Activated CD4-positive, CD25-positive, alpha-beta regulatory T cell (primary cell): ENCODE data around the gene PPP1CC.
"Not testable (repeated sequence)": the region's sequence is repeated elsewhere in the genome, so short reads cannot be mapped to it uniquely, and the experiment has no call there.

ENCODE experiments used
- DNase-seq, 4 experiments: peaks; one replicate each; lab custom pipeline; 2025; lab: John Stamatoyannopoulos, UW

Gene PPP1CC

GRCh38 chr12:110742718-110743570 is at the start of gene PPP1CC:
TSS of gene PPP1CC (minus strand) at chr12:110742891. CDS start at chr12:110742707, 184 bp downstream.
- peak; percentile 80 to 89 (median 86) for DNase-seq

GRCh38 chr12:110791589-110791988 is 48.9 kb upstream of the PPP1CC start:
- DNase-seq: no peak

GRCh38 chr12:110790301-110790700 is 47.6 kb upstream of the PPP1CC start:
- DNase-seq: no peak

GRCh38 chr12:110786012-110786411 is 43.3 kb upstream of the PPP1CC start:
- no peak for DNase-seq

GRCh38 chr12:110785240-110785639 is 42.5 kb upstream of the PPP1CC start:
- no peak for DNase-seq

GRCh38 chr12:110782922-110783321 is 40.2 kb upstream of the PPP1CC start:
- DNase-seq: no peak

GRCh38 chr12:110782094-110782493 is 39.4 kb upstream of the PPP1CC start:
- DNase-seq: no peak

- DNase-seq: no peak
Measured at GRCh38 chr12:110780448-110780847, 37.8 kb upstream of the PPP1CC start.

GRCh38 chr12:110778833-110779577 is 36.3 kb upstream of the PPP1CC start:
- no peak for DNase-seq

GRCh38 chr12:110776410-110776809 is 33.7 kb upstream of the PPP1CC start:
- DNase-seq: peak in 1 of 4 experiments; percentile 6

- DNase-seq: no peak
Measured at GRCh38 chr12:110775997-110776396, 33.3 kb upstream of the PPP1CC start.

- no peak for DNase-seq
Measured at GRCh38 chr12:110774824-110775223, 32.1 kb upstream of the PPP1CC start.

GRCh38 chr12:110768960-110769359 is 26.3 kb upstream of the PPP1CC start:
- DNase-seq: no peak

GRCh38 chr12:110767863-110768262 is 25.2 kb upstream of the PPP1CC start:
- DNase-seq: no peak

- no peak for DNase-seq
Measured at GRCh38 chr12:110766311-110767154, 23.8 kb upstream of the PPP1CC start.

GRCh38 chr12:110765572-110765971 is 22.9 kb upstream of the PPP1CC start:
- not testable (repeated sequence) for DNase-seq

GRCh38 chr12:110765111-110765510 is 22.4 kb upstream of the PPP1CC start:
- no peak for DNase-seq

- DNase-seq: no peak
Measured at GRCh38 chr12:110763583-110763982, 20.9 kb upstream of the PPP1CC start.

GRCh38 chr12:110762891-110763290 is 20.2 kb upstream of the PPP1CC start:
- DNase-seq: no peak

- no peak for DNase-seq
Measured at GRCh38 chr12:110760204-110760609, 17.5 kb upstream of the PPP1CC start.

- DNase-seq: no peak
Measured at GRCh38 chr12:110758922-110759321, 16.2 kb upstream of the PPP1CC start.

- no peak for DNase-seq
Measured at GRCh38 chr12:110756611-110757010, 13.9 kb upstream of the PPP1CC start.
